H1 (cell line): ENCODE measurements around the gene MTHFD1. TPM values are rescaled to one million over a fixed set of nuclear protein-coding genes. Genes with fewer than 3 reads are reported as not detected.

Experiments
- CTCF ChIA-PET: fragments of 300-600 bp; sonication (Branson Sonifier 250); formaldehyde crosslinking; loops from one replicate; lab custom pipeline; 2021; ENCODE audit not compliant: partially characterized antibody; lab: Charles Lee
- POLR2A ChIA-PET: fragments of 300-600 bp; sonication (Branson Sonifier 250); formaldehyde crosslinking; loops from one replicate; lab custom pipeline; 2021; ENCODE audit warnings: inconsistent platforms; ENCODE audit not compliant: partially characterized antibody; lab: Charles Lee
- DNase-seq, 2 experiments: peaks; one replicate each; pipeline versions ENCODE4 v3.0.0 to v3.0.0-alpha.2; 2010 to 2022; ENCODE audit warnings: low spot score in 2 of 2, low read depth in 1 of 2, mixed read lengths in 1 of 2
- FAIRE-seq: peaks from 2 replicates; lab custom pipeline; 2011; peaks lifted over from hg19 to GRCh38; lab: Jason Lieb, UNC
- H2AFZ ChIP-seq: 2 replicates; pipeline ENCODE4 v1.8.1; 2012; ENCODE audit warnings: low read length, inconsistent platforms
- H2AK5ac ChIP-seq: 2 replicates; pipeline ENCODE4 v1.6.1; 2013; ENCODE audit warnings: low read depth, low read length
- H2BK120ac ChIP-seq: replicated peaks from 2 replicates; pipeline ENCODE3; 2013; ENCODE audit warnings: low read depth, low read length, inconsistent platforms
- H2BK12ac ChIP-seq: 2 replicates; pipeline ENCODE4 v1.6.1; 2013; ENCODE audit warnings: low read depth, low read length
- H2BK15ac ChIP-seq: 2 replicates; pipeline ENCODE4 v1.6.1; 2013; ENCODE audit warnings: low read length
- H2BK20ac ChIP-seq: 2 replicates; pipeline ENCODE4 v1.6.1; 2013; ENCODE audit warnings: low read length
- H2BK5ac ChIP-seq: 2 replicates; pipeline ENCODE4 v1.6.1; 2013; ENCODE audit warnings: low read depth, low read length
- H3K14ac ChIP-seq: 2 replicates; pipeline ENCODE4 v1.6.1; 2013; ENCODE audit warnings: inconsistent platforms; ENCODE audit not compliant: insufficient read length
- H3K18ac ChIP-seq: 2 replicates; pipeline ENCODE4 v1.6.1; 2013; ENCODE audit warnings: low read length; ENCODE audit errors: extremely low read depth
- H3K23ac ChIP-seq: 2 replicates; pipeline ENCODE4 v1.6.1; 2013; ENCODE audit warnings: inconsistent platforms; ENCODE audit not compliant: insufficient read length
- H3K23me2 ChIP-seq: 2 replicates; pipeline ENCODE4 v1.6.1; 2013; ENCODE audit warnings: low read depth, low read length
- H3K27ac ChIP-seq: 2 replicates; pipeline ENCODE4 v1.6.1; 2011; ENCODE audit warnings: low read depth, low read length, inconsistent platforms
- H3K27me3 ChIP-seq, 4 experiments: replicated peaks in 1 of 4; 1 replicate in 1 of 4; 2 replicates in 3 of 4; pipeline versions ENCODE4 v1.6.1 to v1.8.1; 2011 to 2013; ENCODE audit warnings: low read length in 3 of 4, mild to moderate bottlenecking in 3 of 4, inconsistent platforms in 2 of 4, mixed read lengths in 2 of 4, moderate library complexity in 1 of 4; ENCODE audit not compliant: control insufficient read depth in 3 of 4, insufficient read depth in 3 of 4; ENCODE audit errors: extremely low read depth in 1 of 4
- H3K36me3 ChIP-seq, 4 experiments: 2 replicates each; pipeline versions ENCODE4 v1.6.1 to v1.8.1; 2011 to 2013; ENCODE audit warnings: mild to moderate bottlenecking in 4 of 4, low read length in 3 of 4, moderate library complexity in 2 of 4, control low read depth in 1 of 4, inconsistent platforms in 1 of 4; ENCODE audit not compliant: insufficient read depth in 4 of 4, control insufficient read depth in 2 of 4
- H3K4ac ChIP-seq: replicated peaks from 2 replicates; pipeline ENCODE3; 2013; ENCODE audit warnings: low read length, low read depth, mixed read lengths, inconsistent platforms; ENCODE audit not compliant: insufficient read length
- H3K4me1 ChIP-seq, 4 experiments: replicated peaks in 1 of 4; 1 replicate in 1 of 4; 2 replicates in 3 of 4; pipeline versions ENCODE4 v1.6.1 to v1.8.1; 2011 to 2013; ENCODE audit warnings: low read length in 3 of 4, inconsistent platforms in 2 of 4, mixed read lengths in 1 of 4; ENCODE audit not compliant: insufficient read depth in 4 of 4, control insufficient read depth in 3 of 4
- H3K4me2 ChIP-seq, 2 experiments: 2 replicates each; pipeline versions ENCODE4 v1.6.1 to v1.8.1; 2011 to 2013; ENCODE audit warnings: low read depth in 2 of 2, low read length in 2 of 2, control low read depth in 1 of 2, inconsistent platforms in 1 of 2, mild to moderate bottlenecking in 1 of 2; ENCODE audit not compliant: insufficient read depth in 1 of 2
- H3K4me3 ChIP-seq, 4 experiments: fragments of 200-600, 300-600 bp in 1 of 4; sonication (generic), shearing (Covaris generic), sonication (Bioruptor Twin) in 1 of 4; 2 replicates each; pipeline versions ENCODE4 v1.5.1 to v1.8.1; 2011 to 2016; ENCODE audit warnings: low read length in 4 of 4, low read depth in 3 of 4, control low read depth in 2 of 4, inconsistent platforms in 2 of 4, mild to moderate bottlenecking in 2 of 4, mixed read lengths in 1 of 4, moderate library complexity in 1 of 4; ENCODE audit not compliant: insufficient read depth in 2 of 4; ENCODE audit errors: extremely low read depth in 1 of 4
- H3K56ac ChIP-seq: replicated peaks from 2 replicates; pipeline ENCODE3; 2013; ENCODE audit warnings: low read depth, mild to moderate bottlenecking, mixed read lengths, low read length, inconsistent platforms; ENCODE audit not compliant: insufficient read length
- H3K79me1 ChIP-seq: 2 replicates; pipeline ENCODE4 v1.6.1; 2013; ENCODE audit warnings: low read depth, low read length, control low read depth
- H3K79me2 ChIP-seq, 2 experiments: 2 replicates each; pipeline versions ENCODE4 v1.6.1 to v1.8.1; 2012 to 2013; ENCODE audit warnings: low read length in 2 of 2, mild to moderate bottlenecking in 2 of 2, inconsistent platforms in 1 of 2; ENCODE audit not compliant: insufficient read depth in 2 of 2, control insufficient read depth in 1 of 2
- H3K9ac ChIP-seq, 4 experiments: replicated peaks in 1 of 4; 1 replicate in 1 of 4; 2 replicates in 3 of 4; pipeline versions ENCODE4 v1.6.1 to v1.8.1; 2011 to 2013; ENCODE audit warnings: low read depth in 3 of 4, low read length in 3 of 4, control low read depth in 2 of 4, mild to moderate bottlenecking in 2 of 4, moderate library complexity in 2 of 4, inconsistent platforms in 1 of 4; ENCODE audit errors: extremely low read depth in 1 of 4
- H3K9me3 ChIP-seq, 2 experiments: 2 replicates each; pipeline versions ENCODE4 v1.6.1 to v1.8.1; 2012 to 2013; ENCODE audit warnings: mild to moderate bottlenecking in 2 of 2, moderate library complexity in 2 of 2, control low read depth in 1 of 2, inconsistent platforms in 1 of 2, low read depth in 1 of 2, low read length in 1 of 2, mixed read lengths in 1 of 2; ENCODE audit not compliant: insufficient read depth in 2 of 2
- H4K20me1 ChIP-seq, 2 experiments: replicated peaks in 1 of 2; 2 replicates each; pipeline versions ENCODE3 to v1.8.1; 2011 to 2013; ENCODE audit warnings: inconsistent platforms in 2 of 2, low read length in 2 of 2, mild to moderate bottlenecking in 1 of 2; ENCODE audit not compliant: insufficient read depth in 2 of 2, control insufficient read depth in 1 of 2
- H4K5ac ChIP-seq: 2 replicates; pipeline ENCODE4 v1.6.1; 2013; ENCODE audit warnings: low read length, low read depth, mixed read lengths, inconsistent platforms; ENCODE audit not compliant: insufficient read length
- H4K8ac ChIP-seq: 2 replicates; pipeline ENCODE4 v1.8.0; 2013; ENCODE audit warnings: mild to moderate bottlenecking, moderate library complexity, low read length, inconsistent platforms; ENCODE audit not compliant: insufficient read depth; ENCODE audit errors: extremely low read depth
- H4K91ac ChIP-seq: replicated peaks from 2 replicates; pipeline ENCODE3; 2013; ENCODE audit warnings: low read length, mixed read lengths, inconsistent platforms; ENCODE audit not compliant: insufficient read length
- CBX5 ChIP-seq: fragments of 300-800, 300-1000 bp; sonication (generic); IDR thresholded peaks from 2 replicates; pipeline ENCODE4 v1.7.1; 2016; ENCODE audit warnings: antibody characterized with exemption, low read length, low read depth
- CBX8 ChIP-seq: fragments of 300-800, 300-1000 bp; sonication (generic); IDR thresholded peaks from 2 replicates; pipeline ENCODE4 v1.7.1; 2016; ENCODE audit warnings: low read depth, low read length, borderline replicate concordance
- EP300 ChIP-seq, 2 experiments: IDR thresholded peaks; 1 replicate in 1 of 2; 2 replicates in 1 of 2; pipeline ENCODE4 v1.6.1; 2011 to 2012; ENCODE audit warnings: low read depth in 2 of 2, low read length in 2 of 2, mild to moderate bottlenecking in 2 of 2, borderline replicate concordance in 1 of 2, inconsistent platforms in 1 of 2, moderate library complexity in 1 of 2
- POLR2AphosphoS5 ChIP-seq: IDR thresholded peaks from 2 replicates; pipeline ENCODE4 v1.6.1; 2011; ENCODE audit warnings: low read depth, low read length
- RBBP5 ChIP-seq: IDR thresholded peaks from 2 replicates; pipeline ENCODE4 v1.7.1; 2012; ENCODE audit warnings: low read depth, mild to moderate bottlenecking, inconsistent platforms, low read length, moderate library complexity, borderline replicate concordance
- SIN3A ChIP-seq, 2 experiments: IDR thresholded peaks in 1 of 2; conservative IDR thresholded peaks in 1 of 2; 2 replicates each; pipeline ENCODE4 v1.6.1; 2011 to 2012; ENCODE audit warnings: low read length in 2 of 2, improper control_type of control experiment in 1 of 2, low read depth in 1 of 2, mild to moderate bottlenecking in 1 of 2
- SP4 ChIP-seq: IDR thresholded peaks from 2 replicates; pipeline ENCODE4 v1.6.1; 2012; ENCODE audit warnings: low read length, inconsistent platforms
- TBP ChIP-seq: IDR thresholded peaks from 2 replicates; pipeline ENCODE4 v1.6.1; 2011; ENCODE audit warnings: low read depth, low read length, improper control_type of control experiment
- TCF12 ChIP-seq: IDR thresholded peaks from 2 replicates; pipeline ENCODE4 v1.6.1; 2011; ENCODE audit warnings: low read depth, mild to moderate bottlenecking, low read length
- YY1 ChIP-seq: IDR thresholded peaks from 2 replicates; pipeline ENCODE4 v1.6.1; 2011; ENCODE audit warnings: low read depth, mild to moderate bottlenecking, low read length
- WGBS, 2 experiments: shearing (Covaris generic) in 1 of 2; methylation state at CpG; one replicate each; pipeline versions ENCODE4 v1.1.6 to v1.1.7; 2013 to 2015; ENCODE audit warnings: low lambda C conversion rate in 2 of 2, mixed read lengths in 2 of 2, inconsistent platforms in 1 of 2, low coverage in 1 of 2, missing lambda C conversion rate in 1 of 2; ENCODE audit not compliant: insufficient replicate concordance in 2 of 2, insufficient coverage in 1 of 2, insufficient read length in 1 of 2; ENCODE audit errors: extremely low coverage in 1 of 2, missing lambda C conversion rate in 1 of 2; 5-methylcytosine and 5-hydroxymethylcytosine counted together
- polyA plus RNA-seq, 7 experiments: library from polyadenylated mRNA; depleted of rRNA in 3 of 7; stranded (reverse) in 5 of 7; unstranded in 2 of 7; fragments of >200 nt in 5 of 7; fragments of 200-250 nt in 2 of 7; gene quantifications; 1 replicate in 5 of 7; 2 replicates in 1 of 7; 4 replicates in 1 of 7; pipeline versions ENCODE4 v1.2.1 to v1.2.3, GENCODE V29; 2011 to 2013; ENCODE audit warnings: missing spikeins in 2 of 7, mixed read lengths in 2 of 7
- total RNA-seq: library from RNA; stranded (reverse); fragmentation: NEBNext Ultra II Directional; extraction: Animal tissue kit (Norgen Biotek cat#: 25700); gene quantifications from 2 replicates; pipeline ENCODE4 v1.2.1, GENCODE V29; 2021
- TF ChIP-seq, protein P1 (sequence below): IDR thresholded peaks from 2 replicates; pipeline ENCODE4 v1.6.1; 2012; ENCODE audit warnings: low read length, inconsistent platforms

The MTHFD1 gene
- total and polyA plus RNA-seq, 2 of the 8 experiments (the other 6 are each of a cell fraction or from before 2014, with no cell fraction given), result 79.7 to 332 TPM

DNA sequence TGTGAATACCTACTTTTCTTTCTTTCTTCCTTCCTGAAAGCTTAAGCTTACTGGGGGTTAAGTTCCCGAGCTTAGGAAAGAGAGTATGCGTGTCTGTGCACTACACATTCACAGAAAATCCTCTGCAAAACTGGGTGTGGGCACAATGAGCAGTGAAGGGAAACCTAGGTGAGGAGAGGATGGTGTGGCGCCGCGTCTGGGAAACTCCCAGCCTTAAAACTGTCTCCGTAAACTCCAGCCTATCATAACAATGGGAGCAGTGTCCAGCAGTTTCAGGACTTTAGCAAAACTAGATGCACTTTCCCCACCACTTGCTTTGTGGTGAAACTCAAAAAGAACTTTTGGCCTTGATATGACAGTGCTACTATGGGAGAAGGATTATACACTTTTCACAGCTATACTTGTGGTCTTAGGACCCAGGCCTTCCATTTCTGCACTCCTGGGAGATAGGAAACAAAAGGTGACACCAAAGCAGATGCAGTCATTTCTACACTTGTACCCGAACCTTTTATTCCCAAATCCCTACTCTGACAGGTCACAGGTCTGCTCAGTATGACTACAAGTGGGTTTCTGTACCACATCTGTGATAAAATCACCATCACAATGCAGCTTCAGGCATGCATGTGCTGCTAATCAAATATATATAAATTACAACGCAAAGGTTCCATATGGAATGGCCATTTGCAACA lies 87.6 kb downstream of the MTHFD1 start:
- CTCF ChIA-PET, result interaction anchor here (0.6 to 1.5 kb wide), 6 partner anchors 9 to 132 kb away, joined by 3 to 5 read pairs (median 4); no protein-coding TSS in a partner anchor
- Histone ChIP-seq H3K9ac (no peak overlapping the region), H3K36me3 (no peaks in the 10 kb centered on the region), H4K91ac (no peak overlapping the region), H3K56ac (no peak overlapping the region), H3K4me3 (no peak overlapping the region), H2BK12ac (no peak overlapping the region), H4K5ac (no peak overlapping the region), H3K27me3 (no peaks in the 10 kb centered on the region), H3K23ac (no peak overlapping the region), H3K9me3 (no peaks in the 10 kb centered on the region), H2AK5ac (peak overlapping the region; percentile 14; the same call in 1 of the 2 replicates), H3K14ac (no peak overlapping the region), H4K8ac (no peak overlapping the region), H2BK5ac (no peak overlapping the region), H3K23me2 (no peaks in the 10 kb centered on the region), H2BK20ac (no peak overlapping the region), H3K79me2 (no peaks in the 10 kb centered on the region), H3K4me2 (no peak overlapping the region), H3K4me1 (no peaks in the 10 kb centered on the region), H3K18ac (no peak overlapping the region), H2BK120ac (no peak overlapping the region), H2AFZ (no peak overlapping the region), H3K4ac (no peak overlapping the region), H2BK15ac (no peak overlapping the region), H4K20me1 (peaks cover 2 to 3% of the 10 kb centered on the region in 2 experiments), H3K27ac (no peak overlapping the region), H3K79me1 (no peaks in the 10 kb centered on the region)
- no peak for FAIRE-seq
- 93% methylated on average over 8 of the region's 8 CpGs; no CpG with 5 or more reads in 1 of the 2 experiments for WGBS, 2 experiments
- no peak for DNase-seq
- POLR2A ChIA-PET, result interaction anchor here (0.9 to 1.3 kb wide), 5 partner anchors 10 to 132 kb away, joined by 3 to 7 read pairs (median 3); partner anchors contain the start of genes AKAP5, HSPA2 and ZBTB1
- TF ChIP-seq TBP (no peak), TCF12 (no peak), CBX5 (no peak), SP4 (no peak), EP300 (IDR thresholded peaks at IDR 0.05; ENCODE audit: borderline replicate concordance in 1 of 2, low read depth in 2 of 2, low read length in 2 of 2) (no peak), RBBP5 (no peak), YY1 (no peak), CBX8 (no peak), POLR2AphosphoS5 (no peak), SIN3A (conservative IDR thresholded peaks at IDR 0.05 in 1 of 2, IDR thresholded peaks at IDR 0.05 in 1 of 2; ENCODE audit: low read depth in 1 of 2, low read length in 2 of 2) (no peak)
- TF ChIP-seq, protein P1, sequence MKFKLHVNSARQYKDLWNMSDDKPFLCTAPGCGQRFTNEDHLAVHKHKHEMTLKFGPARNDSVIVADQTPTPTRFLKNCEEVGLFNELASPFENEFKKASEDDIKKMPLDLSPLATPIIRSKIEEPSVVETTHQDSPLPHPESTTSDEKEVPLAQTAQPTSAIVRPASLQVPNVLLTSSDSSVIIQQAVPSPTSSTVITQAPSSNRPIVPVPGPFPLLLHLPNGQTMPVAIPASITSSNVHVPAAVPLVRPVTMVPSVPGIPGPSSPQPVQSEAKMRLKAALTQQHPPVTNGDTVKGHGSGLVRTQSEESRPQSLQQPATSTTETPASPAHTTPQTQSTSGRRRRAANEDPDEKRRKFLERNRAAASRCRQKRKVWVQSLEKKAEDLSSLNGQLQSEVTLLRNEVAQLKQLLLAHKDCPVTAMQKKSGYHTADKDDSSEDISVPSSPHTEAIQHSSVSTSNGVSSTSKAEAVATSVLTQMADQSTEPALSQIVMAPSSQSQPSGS, result no peak
